Regular cardiac myocyte (primary cell): Measurements from ENCODE around the gene TIRAP. TPM values are rescaled to one million over a fixed set of nuclear protein-coding genes. Genes with fewer than 3 reads are reported as not detected.

ENCODE experiments used
- total RNA-seq: library from RNA; depleted of rRNA; stranded (reverse); fragments of >200 nt; gene quantifications from 2 replicates; pipeline ENCODE4 v1.2.3, GENCODE V29; 2014

The TIRAP gene
- total RNA-seq = 2.9 and 4.2 TPM in 2 replicates

GRCh38 chr11:126282736-126283591 is at the start of gene TIRAP:
Gene TIRAP (plus strand): TSS chr11:126283093. CDS start chr11:126290895, 7,802 bp downstream.

GRCh38 chr11:126268708-126269579 is 13.9 kb upstream of the TIRAP start, which contains the start of the genes FOXRED1 and SRPRA:
Gene FOXRED1 (plus strand): TSS chr11:126269154. CDS start chr11:126269207, 53 bp downstream.
Gene SRPRA (minus strand): TSS chr11:126268895. CDS start chr11:126268804, 91 bp downstream.

GRCh38 chr11:126303623-126304456 is 20.9 kb downstream of the TIRAP start, which contains the start of gene DCPS:
Gene DCPS (plus strand): TSS chr11:126304060. CDS start chr11:126304081, 21 bp downstream.

Other genes with a start within 250 kb of the TIRAP start
- 3.5 and 7.9 TPM in 2 replicates for gene CDON, start 220.2 kb upstream of the TIRAP start, total RNA-seq
- gene RPUSD4, start 71.4 kb upstream of the TIRAP start, total RNA-seq = 22.0 and 22.4 TPM in 2 replicates
- gene FAM118B, start 71.3 kb upstream of the TIRAP start, total RNA-seq = 19.2 and 19.7 TPM in 2 replicates
- gene SRPRA, start 14.2 kb upstream of the TIRAP start, total RNA-seq = 48.5 and 90.3 TPM in 2 replicates
- 8.5 and 23.2 TPM in 2 replicates for gene FOXRED1, start 13.9 kb upstream of the TIRAP start, total RNA-seq
- gene DCPS, start 21.0 kb downstream of the TIRAP start, total RNA-seq = 7.0 and 18.8 TPM in 2 replicates
- 24.5 and 27.0 TPM in 2 replicates for gene ST3GAL4, start 72.6 kb downstream of the TIRAP start, total RNA-seq